Liver (tissue), 9 donors: Measurements from ENCODE around the gene TMEM273. TPM values are rescaled to one million over a fixed set of nuclear protein-coding genes. Genes with fewer than 3 reads are reported as not detected.

Experiments used
- DNase-seq: peaks from one replicate; pipeline ENCODE4 v3.0.0-alpha.2; 2017; ENCODE audit warnings: low spot score
- H3K27ac ChIP-seq, 2 donors: one replicate each; pipeline ENCODE4 v1.7.0; 2013; ENCODE audit warnings: inconsistent platforms in 2 of 2, low read length in 2 of 2, control low read depth in 1 of 2, low read depth in 1 of 2, mild to moderate bottlenecking in 1 of 2
- H3K27me3 ChIP-seq, 4 donors: one replicate each; pipeline versions ENCODE4 v1.6.1 to v1.7.0; 2013; ENCODE audit warnings: low read length in 3 of 4, inconsistent platforms in 1 of 4, mild to moderate bottlenecking in 1 of 4, moderate library complexity in 1 of 4; ENCODE audit not compliant: control insufficient read depth in 4 of 4, insufficient read depth in 4 of 4
- H3K36me3 ChIP-seq, 4 donors: one replicate each; pipeline versions ENCODE4 v1.6.1 to v1.7.0; 2013; ENCODE audit warnings: low read length in 3 of 4, mild to moderate bottlenecking in 3 of 4, low read depth in 1 of 4, moderate library complexity in 1 of 4; ENCODE audit not compliant: control insufficient read depth in 4 of 4, insufficient read depth in 3 of 4
- H3K4me1 ChIP-seq, 4 donors: one replicate each; pipeline versions ENCODE4 v1.6.1 to v1.7.0; 2013; ENCODE audit warnings: low read length in 3 of 4, mild to moderate bottlenecking in 3 of 4, moderate library complexity in 1 of 4; ENCODE audit not compliant: control insufficient read depth in 4 of 4, insufficient read depth in 4 of 4
- H3K4me3 ChIP-seq, 3 donors: one replicate each; pipeline versions ENCODE4 v1.6.1 to v1.7.0; 2013; ENCODE audit warnings: low read length in 3 of 3, control low read depth in 1 of 3, low read depth in 1 of 3, mild to moderate bottlenecking in 1 of 3
- H3K9ac ChIP-seq, 2 donors: one replicate each; pipeline ENCODE4 v1.7.0; 2013; ENCODE audit warnings: low read length in 2 of 2, mild to moderate bottlenecking in 2 of 2, moderate library complexity in 2 of 2, control low read depth in 1 of 2, low read depth in 1 of 2
- H3K9me3 ChIP-seq, 4 donors: one replicate each; pipeline versions ENCODE4 v1.6.1 to v1.7.0; 2013; ENCODE audit warnings: low read length in 3 of 4; ENCODE audit not compliant: control insufficient read depth in 4 of 4
- ATF3 ChIP-seq: IDR thresholded peaks from 2 replicates; pipeline ENCODE4 v1.6.1; 2016; ENCODE audit warnings: antibody characterized with exemption
- CTCF ChIP-seq: fragments of 150-350 bp; IDR thresholded peaks from 2 replicates; pipeline ENCODE4 v1.5.1; 2017; ENCODE audit warnings: improper control_type of control experiment, low read depth, low read length; ENCODE audit not compliant: missing input control
- EGR1 ChIP-seq, 2 donors: IDR thresholded peaks; 2 replicates each; pipeline ENCODE4 v1.6.1; 2016 to 2018; ENCODE audit warnings: antibody characterized with exemption in 2 of 2, low read depth in 2 of 2
- FOXA1 ChIP-seq: IDR thresholded peaks from 2 replicates; pipeline ENCODE4 v1.6.1; 2016; ENCODE audit warnings: antibody characterized with exemption
- FOXA2 ChIP-seq: IDR thresholded peaks from 2 replicates; pipeline ENCODE4 v1.6.1; 2016; ENCODE audit warnings: antibody characterized with exemption
- GABPA ChIP-seq, 2 donors: IDR thresholded peaks in 1 of 2; conservative IDR thresholded peaks in 1 of 2; 2 replicates each; pipeline ENCODE4 v1.6.1; 2016; ENCODE audit warnings: antibody characterized with exemption in 2 of 2, mild to moderate bottlenecking in 1 of 2, moderate library complexity in 1 of 2
- HNF4A ChIP-seq, 2 donors: conservative IDR thresholded peaks; 2 replicates each; pipeline ENCODE4 v1.6.1; 2016; ENCODE audit warnings: antibody characterized with exemption in 2 of 2, mild to moderate bottlenecking in 2 of 2
- HNF4G ChIP-seq: IDR thresholded peaks from 2 replicates; pipeline ENCODE4 v1.6.1; 2016; ENCODE audit warnings: antibody characterized with exemption
- JUND ChIP-seq, 2 donors: IDR thresholded peaks; 2 replicates each; pipeline ENCODE4 v1.6.1; 2016; ENCODE audit warnings: antibody characterized with exemption in 2 of 2
- MAX ChIP-seq: IDR thresholded peaks from 2 replicates; pipeline ENCODE4 v1.6.1; 2016; ENCODE audit warnings: antibody characterized with exemption
- NR2F2 ChIP-seq: IDR thresholded peaks from 2 replicates; pipeline ENCODE4 v1.6.1; 2016; ENCODE audit warnings: antibody characterized with exemption
- RAD21 ChIP-seq, 2 donors: IDR thresholded peaks; 2 replicates each; pipeline ENCODE4 v1.6.1; 2016; ENCODE audit warnings: antibody characterized with exemption in 2 of 2, mild to moderate bottlenecking in 2 of 2
- REST ChIP-seq: IDR thresholded peaks from 2 replicates; pipeline ENCODE4 v1.6.1; 2016; ENCODE audit warnings: antibody characterized with exemption, mild to moderate bottlenecking
- RXRA ChIP-seq, 2 donors: IDR thresholded peaks; 2 replicates each; pipeline ENCODE4 v1.6.1; 2017 to 2018; ENCODE audit warnings: antibody characterized with exemption in 2 of 2, mild to moderate bottlenecking in 1 of 2
- SP1 ChIP-seq: IDR thresholded peaks from 2 replicates; pipeline ENCODE4 v1.6.1; 2018; ENCODE audit warnings: antibody characterized with exemption, mild to moderate bottlenecking
- TAF1 ChIP-seq: conservative IDR thresholded peaks from 2 replicates; pipeline ENCODE4 v1.6.1; 2016; ENCODE audit warnings: antibody characterized with exemption, mild to moderate bottlenecking
- YY1 ChIP-seq: IDR thresholded peaks from 2 replicates; pipeline ENCODE4 v1.6.1; 2016; ENCODE audit warnings: antibody characterized with exemption, mild to moderate bottlenecking
- WGBS: extraction: QIAGEN DNeasy Blood & Tissue Kit; methylation state at CpG from one replicate; pipeline ENCODE4 v1.1.7; 2013; 5-methylcytosine and 5-hydroxymethylcytosine counted together
- polyA plus RNA-seq, 2 donors: library from polyadenylated mRNA; stranded (reverse) in 1 of 2; unstranded in 1 of 2; fragments of 200-250 nt in 1 of 2; fragments of >200 nt in 1 of 2; fragmentation: Nextera tagmentation in 1 of 2; extraction: Ambion mirVana in 1 of 2; gene quantifications; one replicate each; pipeline versions ENCODE4 v1.2.1 to v1.2.3, GENCODE V29; 2013 to 2015
- total RNA-seq, 2 donors: library from RNA; depleted of rRNA; stranded (reverse); fragments of >200 nt; gene quantifications; one replicate each; pipeline ENCODE4 v1.2.3, GENCODE V29; 2014
- TF ChIP-seq, protein P1 (sequence below): IDR thresholded peaks from 2 replicates; pipeline ENCODE4 v1.6.1; 2016; ENCODE audit warnings: antibody characterized with exemption
- donor health status: healthy.
- donor health status: healthy.
- donor health status: healthy.
- donor health status: healthy.
- donor health status: healthy.

Gene TMEM273
- total and polyA plus RNA-seq, 4 donors: 2.5 to 9.5 (median 4.5) TPM

GRCh38 chr10:49131507-49132361 is 56.5 kb downstream of the TMEM273 start:
- peaks cover 0 to 3% (median 0%) of the 10 kb centered on the region in 4 donors for H3K27me3 ChIP-seq
- H3K9ac ChIP-seq: no peak overlapping the region
- TF ChIP-seq NR2F2 (no peak), JUND (IDR thresholded peaks at IDR 0.05) (no peak), GABPA (IDR thresholded peaks at IDR 0.05 in 1 of 2, conservative IDR thresholded peaks at IDR 0.05 in 1 of 2) (no peak), YY1 (no peak), TAF1 (no peak), ATF3 (no peak), RAD21 (IDR thresholded peaks at IDR 0.05) (no peak), CTCF (no peak), FOXA2 (no peak), HNF4G (no peak), HNF4A (conservative IDR thresholded peaks at IDR 0.05) (no peak), MAX (no peak), RXRA (IDR thresholded peaks at IDR 0.05) (no peak), FOXA1 (no peak), EGR1 (IDR thresholded peaks at IDR 0.05; ENCODE audit: low read depth in 2 of 2) (no peak), REST (no peak), SP1 (no peak)
- TF ChIP-seq, protein P1, sequence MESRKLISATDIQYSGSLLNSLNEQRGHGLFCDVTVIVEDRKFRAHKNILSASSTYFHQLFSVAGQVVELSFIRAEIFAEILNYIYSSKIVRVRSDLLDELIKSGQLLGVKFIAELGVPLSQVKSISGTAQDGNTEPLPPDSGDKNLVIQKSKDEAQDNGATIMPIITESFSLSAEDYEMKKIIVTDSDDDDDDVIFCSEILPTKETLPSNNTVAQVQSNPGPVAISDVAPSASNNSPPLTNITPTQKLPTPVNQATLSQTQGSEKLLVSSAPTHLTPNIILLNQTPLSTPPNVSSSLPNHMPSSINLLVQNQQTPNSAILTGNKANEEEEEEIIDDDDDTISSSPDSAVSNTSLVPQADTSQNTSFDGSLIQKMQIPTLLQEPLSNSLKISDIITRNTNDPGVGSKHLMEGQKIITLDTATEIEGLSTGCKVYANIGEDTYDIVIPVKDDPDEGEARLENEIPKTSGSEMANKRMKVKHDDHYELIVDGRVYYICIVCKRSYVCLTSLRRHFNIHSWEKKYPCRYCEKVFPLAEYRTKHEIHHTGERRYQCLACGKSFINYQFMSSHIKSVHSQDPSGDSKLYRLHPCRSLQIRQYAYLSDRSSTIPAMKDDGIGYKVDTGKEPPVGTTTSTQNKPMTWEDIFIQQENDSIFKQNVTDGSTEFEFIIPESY: no peak
- 87% methylated on average over 37 of the region's 37 CpGs for WGBS
- no peaks in the 10 kb centered on the region for H3K36me3 ChIP-seq
- H3K4me1 ChIP-seq: no peaks in the 10 kb centered on the region
- H3K9me3 ChIP-seq: no peaks in the 10 kb centered on the region
- no peak for DNase-seq
- no peak overlapping the region for H3K27ac ChIP-seq
- H3K4me3 ChIP-seq: no peak overlapping the region
